K562 (cell line): ENCODE results near the gene MVP. TPM values are rescaled to one million over a fixed set of nuclear protein-coding genes. Genes with fewer than 3 reads are reported as not detected.

Source experiments
- ATAC-seq: fragments of 200-7000 bp; cut with Tn5 transposase; 3 replicates; pipeline ENCODE4 v1.9.1; 2020; ENCODE audit warnings: moderate library complexity
- BruUV-seq: library from RNA; stranded (reverse); fragments of 400-500 nt; replicated peaks from 2 replicates; lab custom pipeline; 2021; lab: Mats Ljungman, UMichigan
- CTCF ChIA-PET: fragments of 300-600 bp; formaldehyde crosslinking; extraction: SDS; loops from one replicate; lab custom pipeline; 2021; ENCODE audit warnings: low intra/inter-chr PET ratio; lab: Yijun Ruan, JAX
- POLR2A ChIA-PET: fragments of 300-600, 350-650 bp; sonication (Branson Sonifier 250); formaldehyde crosslinking; extraction: SDS; loops from one replicate; lab custom pipeline; 2021; ENCODE audit warnings: antibody characterized with exemption, inconsistent platforms; lab: Yijun Ruan, JAX
- DNase-seq, 4 experiments: peaks; one replicate each; pipeline versions ENCODE4 v3.0.0 to v3.0.0-alpha.2; 2011 to 2018; ENCODE audit warnings: low spot score in 3 of 4, mixed read lengths in 3 of 4; ENCODE audit errors: extremely low read depth in 1 of 4
- FAIRE-seq: peaks from 2 replicates; lab custom pipeline; 2011; peaks lifted over from hg19 to GRCh38; lab: Jason Lieb, UNC
- H2AFZ ChIP-seq: 2 replicates; pipeline ENCODE4 v1.6.0; 2011; ENCODE audit warnings: low read depth, low read length, control low read depth, inconsistent platforms
- H3K27ac ChIP-seq: fragments of 200-600 bp; 3 replicates; pipeline ENCODE4 v1.8.0; 2011; ENCODE audit warnings: low read depth, mild to moderate bottlenecking, control low read depth, inconsistent platforms, low read length, moderate library complexity, mixed read lengths; ENCODE audit errors: extremely low read depth
- H3K27me3 ChIP-seq, 2 experiments: fragments of 300-600 bp in 1 of 2; 2 replicates in 1 of 2; 3 replicates in 1 of 2; pipeline versions ENCODE4 v1.6.0 to v1.8.0; 2011; ENCODE audit warnings: inconsistent platforms in 2 of 2, low read length in 2 of 2, mild to moderate bottlenecking in 1 of 2, mixed read lengths in 1 of 2, moderate library complexity in 1 of 2; ENCODE audit not compliant: control insufficient read depth in 2 of 2, insufficient read depth in 2 of 2
- H3K36me3 ChIP-seq: fragments of 300-600 bp; 3 replicates; pipeline ENCODE4 v1.8.0; 2011; ENCODE audit warnings: mild to moderate bottlenecking, low read length, inconsistent platforms; ENCODE audit not compliant: control insufficient read depth, insufficient read depth
- H3K4me1 ChIP-seq, 2 experiments: fragments of 200-600 bp in 1 of 2; replicated peaks in 1 of 2; 2 replicates in 1 of 2; 3 replicates in 1 of 2; pipeline versions ENCODE4 v1.5.1 to v1.8.0; 2011; ENCODE audit warnings: inconsistent platforms in 2 of 2, low read length in 2 of 2, mild to moderate bottlenecking in 1 of 2, mixed read lengths in 1 of 2, moderate library complexity in 1 of 2; ENCODE audit not compliant: control insufficient read depth in 2 of 2, insufficient read depth in 2 of 2
- H3K4me2 ChIP-seq: 2 replicates; pipeline ENCODE4 v1.6.1; 2011; ENCODE audit warnings: low read length, control low read depth, inconsistent platforms, mixed read lengths; ENCODE audit not compliant: insufficient read depth
- H3K4me3 ChIP-seq: fragments of 200-600 bp; sonication (generic), shearing (Covaris generic); 2 replicates; pipeline ENCODE4 v1.5.1; 2016; ENCODE audit warnings: control low read depth, inconsistent platforms
- H3K79me2 ChIP-seq: fragments of 200-600 bp; 3 replicates; pipeline ENCODE4 v1.8.0; 2011; ENCODE audit warnings: low read length, inconsistent platforms; ENCODE audit not compliant: control insufficient read depth, insufficient read depth
- H3K9ac ChIP-seq, 2 experiments: 2 replicates each; pipeline versions ENCODE4 v1.6.0 to v1.6.1; 2011; ENCODE audit warnings: low read depth in 2 of 2, low read length in 2 of 2, control low read depth in 1 of 2, inconsistent platforms in 1 of 2, mild to moderate bottlenecking in 1 of 2, mixed read lengths in 1 of 2; ENCODE audit not compliant: insufficient read depth in 1 of 2
- H3K9me1 ChIP-seq: one replicate; pipeline ENCODE4 v1.6.0; 2011; ENCODE audit warnings: inconsistent platforms, mild to moderate bottlenecking, low read length, moderate library complexity; ENCODE audit not compliant: control insufficient read depth, insufficient read depth
- H3K9me3 ChIP-seq: replicated peaks from 2 replicates; pipeline ENCODE4 v1.5.1; 2011; ENCODE audit warnings: low read depth, low read length, inconsistent platforms; ENCODE audit not compliant: control insufficient read depth, insufficient read depth
- H4K20me1 ChIP-seq: replicated peaks from 2 replicates; pipeline ENCODE4 v1.6.1; 2011; ENCODE audit warnings: low read length, inconsistent platforms, mixed read lengths; ENCODE audit not compliant: control insufficient read depth, insufficient read depth
- CCNT2 ChIP-seq: IDR thresholded peaks from 2 replicates; pipeline ENCODE4 v1.6.1; 2011; ENCODE audit warnings: borderline replicate concordance, low read depth, mild to moderate bottlenecking, moderate library complexity, mixed read lengths, low read length; ENCODE audit not compliant: insufficient read length; ENCODE audit errors: extremely low read depth
- MAZ ChIP-seq, 2 experiments: fragments of 450-650 bp in 1 of 2; sonication (generic) in 1 of 2; formaldehyde crosslinking; IDR thresholded peaks in 1 of 2; conservative IDR thresholded peaks in 1 of 2; 2 replicates each; pipeline versions ENCODE4 v1.4.0 to v1.5.0; 2020; ENCODE audit warnings: mild to moderate bottlenecking in 1 of 2, missing genetic modification reagents in 1 of 2
- PURB ChIP-seq: sonication (generic); formaldehyde crosslinking; IDR thresholded peaks from 2 replicates; pipeline ENCODE4 v1.9.0; 2021; ENCODE audit warnings: low read depth, mild to moderate bottlenecking, missing genetic modification reagents
- YY1 ChIP-seq, 3 experiments: IDR thresholded peaks; 2 replicates each; pipeline ENCODE4 v1.6.1; 2011; ENCODE audit warnings: low read length in 2 of 3, mild to moderate bottlenecking in 2 of 3, moderate library complexity in 2 of 3, borderline replicate concordance in 1 of 3, control low read depth in 1 of 3, low read depth in 1 of 3; ENCODE audit not compliant: insufficient read depth in 3 of 3, insufficient replicate concordance in 2 of 3, control insufficient read depth in 1 of 3, insufficient read length in 1 of 3; ENCODE audit errors: extremely low read depth in 1 of 3
- WGBS: fragments of 100-300 bp; shearing (Covaris generic); methylation state at CpG from one replicate; pipeline ENCODE4 v1.1.6; 2016; ENCODE audit warnings: low coverage, mixed read lengths; ENCODE audit not compliant: insufficient coverage; ENCODE audit errors: missing lambda C conversion rate; 5-methylcytosine and 5-hydroxymethylcytosine counted together
- in situ Hi-C: fragments of 300-500 bp; cut with MboI; formaldehyde crosslinking; loops from 4 replicates; pipeline ENCODE4 v1.15.0; 2018; ENCODE audit warnings: inconsistent platforms, mixed read lengths
- intact Hi-C: fragments of 100-400 bp; cut with micrococcal nuclease; formaldehyde crosslinking; loops from 2 replicates; pipeline ENCODE4 v1.14.2; 2022
- polyA plus RNA-seq, 8 experiments: library from polyadenylated mRNA; depleted of rRNA in 4 of 8; stranded (reverse) in 5 of 8; unstranded in 3 of 8; fragments of >200 nt; fragmentation: Nextera tagmentation in 2 of 8; fragmentation: Illumina TruSeq in 1 of 8; extraction: Ambion mirVana in 2 of 8; extraction: Trizol in 1 of 8; gene quantifications; 2 replicates each; pipeline versions ENCODE4 v1.2.1 to v1.2.3, GENCODE V29; 2011 to 2014; ENCODE audit warnings: inconsistent platforms in 1 of 8, missing spikeins in 1 of 8
- total RNA-seq, 7 experiments: library from RNA; depleted of rRNA in 6 of 7; stranded (reverse); fragments of >200 nt in 6 of 7; fragmentation: Illumina TruSeq in 2 of 7; extraction: Trizol in 2 of 7; gene quantifications; 2 replicates each; pipeline versions ENCODE4 v1.2.1 to v1.2.3, GENCODE V29; 2011 to 2021; ENCODE audit warnings: low replicate concordance in 1 of 7
- TF ChIP-seq, protein P1 (sequence below): fragments of 200-800 bp; sonication (Bioruptor generic); IDR thresholded peaks from 2 replicates; pipeline ENCODE4 v1.6.1; 2017; ENCODE audit warnings: missing genetic modification characterization, missing compliant biosample characterization

The MVP gene
- total and polyA plus RNA-seq, 9 of the 15 experiments (the other 6 are each of a cell fraction or from before 2014, with no cell fraction given), result 0.39 to 1.9 (median 0.76) TPM; not detected in 2

DNA sequence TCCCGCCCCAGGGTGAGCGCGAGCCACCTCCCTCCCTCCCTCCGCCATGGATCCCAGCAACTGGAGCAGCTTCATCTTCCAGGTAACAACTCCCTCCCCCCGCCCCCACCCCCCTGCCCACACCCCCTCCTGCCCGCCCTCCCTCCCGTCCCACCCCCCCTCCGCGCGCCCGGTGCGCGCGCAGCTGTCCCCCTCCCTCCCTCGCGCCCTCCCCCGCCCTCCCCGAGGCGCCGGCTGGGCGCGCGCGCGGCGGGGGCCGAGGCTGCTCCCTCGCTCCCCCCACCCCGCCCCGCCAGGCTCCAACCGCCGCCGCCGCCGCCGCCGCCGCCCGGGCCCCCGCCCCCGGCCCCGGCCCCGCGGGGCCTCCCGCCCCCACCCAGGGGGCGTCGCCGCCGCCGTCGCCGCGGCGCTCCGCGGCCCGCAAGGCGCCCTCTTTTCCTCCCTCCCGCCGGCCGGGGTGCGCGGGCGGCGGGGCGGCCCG is 14.1 kb upstream of the MVP start, which contains the start of gene MAZ:
TSS of gene MAZ (plus strand) at position 431 of the 481 bp plus-strand sequence. CDS start 173 bp downstream, outside the sequence.
- POLR2A ChIA-PET, result interaction anchor here (0.5 to 2.7 kb wide), 5 partner anchors 10 to 165 kb away, joined by 3 to 8 read pairs (median 5); partner anchors contain the start of genes KIF22 and PAGR1

More for the DNA sequence above, 14.1 kb upstream of the MVP start, which contains the start of gene MAZ:
- TF ChIP-seq PURB (no peak), YY1 (IDR thresholded peaks at IDR 0.05; ENCODE audit: borderline replicate concordance in 1 of 3, control insufficient read depth in 1 of 3, extremely low read depth in 1 of 3, insufficient read depth in 3 of 3, insufficient read length in 1 of 3, insufficient replicate concordance in 2 of 3, low read depth in 1 of 3, low read length in 2 of 3) (peak in 1 of 3 experiments; percentile 69), CCNT2 (peak; percentile 8), MAZ (CRISPR knock-in tag; conservative IDR thresholded peaks at IDR 0.05 in 1 of 2, IDR thresholded peaks at IDR 0.05 in 1 of 2) (no peak)
- TF ChIP-seq, protein P1, sequence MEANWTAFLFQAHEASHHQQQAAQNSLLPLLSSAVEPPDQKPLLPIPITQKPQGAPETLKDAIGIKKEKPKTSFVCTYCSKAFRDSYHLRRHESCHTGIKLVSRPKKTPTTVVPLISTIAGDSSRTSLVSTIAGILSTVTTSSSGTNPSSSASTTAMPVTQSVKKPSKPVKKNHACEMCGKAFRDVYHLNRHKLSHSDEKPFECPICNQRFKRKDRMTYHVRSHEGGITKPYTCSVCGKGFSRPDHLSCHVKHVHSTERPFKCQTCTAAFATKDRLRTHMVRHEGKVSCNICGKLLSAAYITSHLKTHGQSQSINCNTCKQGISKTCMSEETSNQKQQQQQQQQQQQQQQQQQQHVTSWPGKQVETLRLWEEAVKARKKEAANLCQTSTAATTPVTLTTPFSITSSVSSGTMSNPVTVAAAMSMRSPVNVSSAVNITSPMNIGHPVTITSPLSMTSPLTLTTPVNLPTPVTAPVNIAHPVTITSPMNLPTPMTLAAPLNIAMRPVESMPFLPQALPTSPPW (CRISPR knock-in tag), result peak; percentile 89
- TF ChIP-seq, all 486 proteins: peak for 3
- intact Hi-C loops (loop anchor here (2.0 kb wide), 1 partner anchor 43 kb away; no protein-coding TSS in a partner anchor), in situ Hi-C loops (no loop called here)
- ATAC-seq (no peak), DNase-seq (peak in 3 of 4 experiments; percentile 78 to 95 (median 81)), FAIRE-seq (no peak)
- H3K4me3 ChIP-seq, result peak within 1 kb of the TSS; percentile 60
- H3K36me3 ChIP-seq, result peaks cover 71% of the 10 kb centered on the region
- peaks cover 38 to 52% of the 10 kb centered on the region in 2 experiments for H3K4me1 ChIP-seq
- H2AFZ ChIP-seq, result peak within 1 kb of the TSS; percentile 82; the same call in 1 of the 2 replicates
- H3K79me2 ChIP-seq, result peaks cover 47% of the 10 kb centered on the region
- peak within 1 kb of the TSS; percentile 99 for H3K27ac ChIP-seq
- H3K9me1 ChIP-seq, result no peaks in the 10 kb centered on the region
- CTCF ChIA-PET, result no interaction called here
- H4K20me1 ChIP-seq, result peaks cover 23% of the 10 kb centered on the region; the same call in 1 of the 2 replicates
- H3K9me3 ChIP-seq, result no peaks in the 10 kb centered on the region
- H3K9ac ChIP-seq, result peak within 1 kb of the TSS; percentile 92 to 100
- no TSS peak for BruUV-seq
- H3K27me3 ChIP-seq, result no peaks in the 10 kb centered on the region
- H3K4me2 ChIP-seq, result peak within 1 kb of the TSS; percentile 91
- no CpG with 5 or more reads among the region's 67 CpGs for WGBS
